AG10803 (cell line): ENCODE data around the gene BAIAP2L2.
A peak's percentile ranks its signal among the peaks of the same experiment; 100 is the strongest.

ENCODE experiments used
- DNase-seq: peaks from one replicate; pipeline ENCODE4 v3.0.0; 2010; ENCODE audit warnings: low read depth
- H3K4me3 ChIP-seq: 2 replicates; pipeline ENCODE4 v1.5.1; 2011; ENCODE audit warnings: mild to moderate bottlenecking, low read length, control low read depth
- TF ChIP-seq, protein P1 (sequence below): conservative IDR thresholded peaks from 2 replicates; pipeline ENCODE4 v1.5.1; 2011; ENCODE audit warnings: mild to moderate bottlenecking, low read length, control low read depth, inconsistent platforms

BAIAP2L2 gene

DNA sequence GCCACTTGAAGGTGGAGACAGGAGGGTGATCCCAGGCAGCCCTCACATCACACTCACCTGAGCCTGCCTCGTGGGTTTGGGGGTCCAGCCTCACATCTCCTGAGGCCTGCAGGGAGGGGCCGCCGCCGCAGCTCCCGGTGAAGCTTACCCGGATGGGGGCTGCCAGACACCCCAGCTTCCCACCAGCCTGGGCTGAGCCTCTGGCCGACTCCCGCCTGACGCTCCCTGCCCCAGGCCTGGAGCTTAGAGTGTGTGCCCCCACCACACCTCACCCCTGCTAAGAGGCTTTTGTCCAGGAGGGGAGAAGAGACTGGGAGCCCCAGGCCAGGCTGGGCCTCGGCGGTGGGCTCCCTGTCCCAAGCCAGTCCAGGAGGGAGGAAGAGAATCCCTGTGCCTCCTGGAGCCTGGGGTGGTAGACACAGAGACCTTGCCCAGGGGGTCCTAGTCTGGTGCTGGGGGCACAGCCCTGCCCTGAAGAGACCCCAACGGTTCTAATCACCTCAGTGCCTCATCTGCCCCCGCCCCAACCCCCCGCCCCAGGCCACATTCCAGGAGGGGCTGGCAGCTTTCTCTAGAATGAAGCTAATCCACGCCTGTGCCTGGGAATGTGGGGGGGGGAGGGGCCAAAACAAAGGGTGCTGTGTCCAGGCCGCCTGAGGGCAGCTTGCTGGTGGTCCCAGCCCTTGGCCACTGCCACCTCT lies 26.4 kb downstream of the BAIAP2L2 start, which contains the start of gene SLC16A8:
Gene SLC16A8, minus strand, starts transcription at position 254 of the 701 bp plus-strand sequence. CDS start 1,311 bp downstream, outside the sequence.
- no peak for DNase-seq
- TF ChIP-seq, protein P1, sequence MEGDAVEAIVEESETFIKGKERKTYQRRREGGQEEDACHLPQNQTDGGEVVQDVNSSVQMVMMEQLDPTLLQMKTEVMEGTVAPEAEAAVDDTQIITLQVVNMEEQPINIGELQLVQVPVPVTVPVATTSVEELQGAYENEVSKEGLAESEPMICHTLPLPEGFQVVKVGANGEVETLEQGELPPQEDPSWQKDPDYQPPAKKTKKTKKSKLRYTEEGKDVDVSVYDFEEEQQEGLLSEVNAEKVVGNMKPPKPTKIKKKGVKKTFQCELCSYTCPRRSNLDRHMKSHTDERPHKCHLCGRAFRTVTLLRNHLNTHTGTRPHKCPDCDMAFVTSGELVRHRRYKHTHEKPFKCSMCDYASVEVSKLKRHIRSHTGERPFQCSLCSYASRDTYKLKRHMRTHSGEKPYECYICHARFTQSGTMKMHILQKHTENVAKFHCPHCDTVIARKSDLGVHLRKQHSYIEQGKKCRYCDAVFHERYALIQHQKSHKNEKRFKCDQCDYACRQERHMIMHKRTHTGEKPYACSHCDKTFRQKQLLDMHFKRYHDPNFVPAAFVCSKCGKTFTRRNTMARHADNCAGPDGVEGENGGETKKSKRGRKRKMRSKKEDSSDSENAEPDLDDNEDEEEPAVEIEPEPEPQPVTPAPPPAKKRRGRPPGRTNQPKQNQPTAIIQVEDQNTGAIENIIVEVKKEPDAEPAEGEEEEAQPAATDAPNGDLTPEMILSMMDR: no peak
- H3K4me3 ChIP-seq: no peak within 1 kb of the TSS

DNA sequence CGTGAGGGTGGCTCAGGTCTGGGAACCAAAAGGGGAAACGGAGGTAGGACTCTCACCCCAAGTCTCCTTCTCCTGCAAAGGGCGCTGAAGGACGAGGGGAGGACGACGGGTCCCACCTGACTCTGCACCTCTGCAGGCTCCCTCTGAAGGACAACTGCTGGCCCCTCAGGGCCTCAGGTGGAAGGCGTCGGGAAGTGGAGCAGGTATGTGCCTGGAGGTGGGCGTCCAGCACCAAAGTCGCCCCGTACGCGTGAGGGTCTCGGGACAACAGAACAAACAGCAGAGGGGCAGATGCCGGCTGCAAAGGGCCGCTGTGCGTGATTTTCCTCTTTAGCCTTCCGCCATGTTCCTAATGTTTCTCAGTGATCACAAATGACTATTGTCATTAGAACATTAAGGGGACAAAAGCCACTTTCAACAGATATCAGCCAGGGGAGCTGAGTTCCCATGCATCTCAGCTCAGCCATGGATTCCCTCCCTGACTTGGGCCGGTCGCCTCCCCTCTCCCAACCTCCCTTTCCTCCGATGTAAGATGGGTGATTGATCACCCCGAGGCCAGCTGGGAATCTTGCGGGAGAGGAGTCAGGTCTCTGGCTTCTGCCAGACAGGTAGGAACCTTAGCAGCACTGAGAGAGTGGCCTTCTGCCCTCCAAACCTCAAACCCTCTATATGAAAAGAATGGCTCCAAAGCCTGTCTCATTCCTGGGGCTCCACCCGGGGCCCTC lies 27.3 kb downstream of the BAIAP2L2 start:
- DNase-seq: no peak
- TF ChIP-seq, protein P1: no peak
- no peak overlapping the region for H3K4me3 ChIP-seq

DNA sequence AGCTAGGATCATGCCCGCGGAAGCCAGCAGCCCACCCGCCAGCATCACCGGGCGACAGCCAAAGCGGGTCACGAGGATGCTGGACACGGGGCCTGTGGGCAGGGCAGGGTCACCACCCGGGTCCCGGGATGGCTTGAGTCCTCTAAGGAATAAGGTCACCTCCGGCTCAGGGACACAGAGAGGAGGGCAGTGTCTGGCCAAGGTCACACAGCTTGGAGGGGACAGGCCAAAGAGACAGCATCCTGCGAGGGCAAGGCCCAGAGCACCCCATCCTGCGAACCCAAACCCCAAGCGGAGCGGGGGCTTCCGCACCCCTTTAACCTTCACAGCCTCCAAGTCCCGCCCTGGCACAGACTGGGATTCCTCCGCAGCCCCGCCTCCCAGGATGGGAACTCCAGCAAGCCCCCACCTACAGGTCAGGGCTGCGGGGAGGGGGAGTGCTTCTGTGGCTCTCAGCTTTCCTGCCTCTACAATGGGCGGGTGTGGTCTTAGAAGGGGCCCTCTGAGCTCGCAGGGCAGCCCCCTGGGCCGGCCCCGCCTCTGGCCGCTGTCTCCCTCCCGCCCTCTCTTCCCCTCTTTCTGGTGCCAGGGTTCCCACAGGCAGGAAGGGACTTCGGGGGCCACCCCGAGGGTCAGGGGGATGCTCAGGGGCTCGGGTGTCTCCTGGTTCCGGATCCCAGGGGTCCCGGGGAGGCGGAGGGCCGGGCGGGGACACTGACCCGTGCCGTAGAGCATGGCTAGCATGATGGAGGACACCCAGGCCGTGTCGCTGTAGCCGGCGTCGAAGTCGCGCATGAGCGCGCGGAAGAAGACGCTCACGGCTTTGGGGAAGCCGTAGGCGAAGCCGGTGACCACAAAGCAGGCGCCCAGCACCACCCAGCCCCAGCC lies 28.3 kb downstream of the BAIAP2L2 start:
- no peak for DNase-seq
- no peak overlapping the region for H3K4me3 ChIP-seq
- TF ChIP-seq, protein P1: no peak

DNA sequence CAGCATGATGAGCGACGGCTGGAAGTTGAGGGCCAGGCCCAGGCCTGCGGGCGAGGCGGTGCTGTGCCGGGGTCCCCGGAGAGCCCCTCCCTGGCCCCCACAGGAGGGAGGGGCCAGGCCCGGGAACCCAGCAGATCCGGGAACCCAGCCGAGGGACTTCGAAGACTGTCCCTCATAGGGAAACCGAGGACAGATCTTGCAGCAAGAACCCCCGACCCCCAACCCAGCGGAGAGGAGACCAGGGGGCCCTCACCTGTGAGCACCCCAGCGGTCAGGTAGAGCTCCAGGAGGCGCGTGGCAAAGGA lies 28.9 kb downstream of the BAIAP2L2 start:
- H3K4me3 ChIP-seq: no peak overlapping the region
- DNase-seq: no peak
- TF ChIP-seq, protein P1: no peak

DNA sequence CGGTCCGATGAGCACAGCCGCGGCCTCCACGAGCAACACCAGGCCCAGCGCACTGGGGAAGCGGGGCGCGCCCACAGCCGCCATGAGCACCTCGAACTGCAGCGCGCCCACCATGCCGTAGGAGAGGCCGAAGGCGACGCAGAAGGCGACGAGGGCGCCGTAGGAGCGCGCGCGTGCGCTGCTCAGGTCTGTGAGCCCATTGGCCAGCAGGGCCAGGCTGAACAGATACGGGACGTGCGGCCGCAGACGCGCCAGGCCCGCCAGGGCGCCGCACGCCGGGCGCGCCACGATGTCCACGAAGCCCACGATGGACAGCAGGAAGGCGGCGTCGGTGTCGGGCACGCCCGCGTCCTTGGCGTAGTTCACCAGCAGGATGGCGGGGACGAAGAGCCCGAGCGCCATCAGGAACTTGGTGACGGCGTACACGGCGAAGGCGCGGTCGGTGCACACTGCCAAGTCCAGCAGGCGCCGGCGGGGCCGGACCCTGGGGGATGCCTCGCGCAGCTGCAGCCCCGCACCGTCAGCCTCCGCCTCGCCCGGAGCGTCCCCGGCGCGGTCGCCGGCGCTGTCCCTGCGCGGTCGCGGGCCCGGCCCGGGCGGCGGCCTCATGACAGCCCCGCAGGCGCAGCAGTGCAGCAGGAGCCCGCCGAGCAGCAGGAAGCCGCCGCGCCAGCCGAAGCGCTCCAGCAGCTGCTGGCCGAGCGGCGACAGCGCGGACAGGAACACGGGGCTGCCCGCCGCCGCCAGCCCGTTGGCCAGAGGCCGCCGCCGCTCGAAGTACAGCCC lies 29.4 kb downstream of the BAIAP2L2 start:
- DNase-seq: peak; percentile 21
- TF ChIP-seq, protein P1: no peak
- peak overlapping the region; percentile 33 for H3K4me3 ChIP-seq

DNA sequence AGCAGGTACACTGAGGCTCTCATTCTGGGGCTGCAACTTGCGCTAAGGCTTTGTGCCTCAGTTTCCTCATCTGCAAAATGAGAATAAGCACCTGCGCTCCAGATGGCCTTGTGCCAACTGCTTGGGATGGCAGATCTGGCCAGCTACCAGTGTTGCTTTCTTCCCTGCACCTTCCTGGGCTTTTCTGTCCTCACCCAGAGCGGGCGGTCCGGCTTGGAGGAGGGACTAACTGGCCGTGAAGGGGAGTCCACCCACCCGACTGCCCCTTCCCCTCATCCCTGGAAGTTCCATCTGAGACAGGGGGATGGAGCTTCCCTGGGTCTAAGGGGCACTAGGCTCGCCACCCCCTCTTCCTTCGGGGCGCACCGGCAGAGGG lies 30.0 kb downstream of the BAIAP2L2 start:
- DNase-seq: no peak
- TF ChIP-seq, protein P1: no peak

More for the DNA sequence above, 30.0 kb downstream of the BAIAP2L2 start:
- H3K4me3 ChIP-seq: no peak overlapping the region
